SU-DHL-6 (cell line): ENCODE results near the gene WFDC1.

Experiments used
- CTCF ChIP-seq: fragments of 200-600 bp; sonication (generic); IDR thresholded peaks from one replicate; pipeline ENCODE4 v1.5.1; 2017; ENCODE audit warnings: antibody characterized with exemption, mild to moderate bottlenecking, low read length, moderate library complexity; ENCODE audit not compliant: insufficient read depth, poor library complexity, severe bottlenecking
- EZH2phosphoT487 ChIP-seq: fragments of 200-600 bp; sonication (generic), shearing (Covaris generic); conservative IDR thresholded peaks from 2 replicates; pipeline ENCODE4 v1.6.1; 2018; ENCODE audit warnings: mild to moderate bottlenecking, antibody characterized with exemption, low read length, moderate library complexity, mixed read lengths

GRCh38 chr16:84322749-84323148 is 28.1 kb downstream of the WFDC1 start:
- TF ChIP-seq CTCF: no peak
- TF ChIP-seq EZH2phosphoT487: no peak
